Esophagus muscularis mucosa (tissue), 3 donors: ENCODE data around the gene ZRANB3.

ENCODE experiments used
- POLR2A ChIP-seq: fragments of 450-650 bp; IDR thresholded peaks from one replicate; pipeline ENCODE4 v1.6.1; 2017; ENCODE audit warnings: antibody characterized with exemption, moderate library complexity, mild to moderate bottlenecking, low read depth
- POLR2AphosphoS5 ChIP-seq, 2 donors: sonication (generic); formaldehyde crosslinking; IDR thresholded peaks; one replicate each; pipeline ENCODE4 v1.6.1; 2017; ENCODE audit warnings: antibody characterized with exemption in 2 of 2
- TF ChIP-seq, protein P1 (sequence below), 3 experiments: fragments of 200-600 bp in 2 of 3; fragments of 450-650 bp in 1 of 3; sonication (generic) in 2 of 3; IDR thresholded peaks; one replicate each; pipeline ENCODE4 v1.5.1; 2017 to 2019; ENCODE audit warnings: antibody characterized with exemption in 3 of 3, mild to moderate bottlenecking in 2 of 3, moderate library complexity in 1 of 3

DNA sequence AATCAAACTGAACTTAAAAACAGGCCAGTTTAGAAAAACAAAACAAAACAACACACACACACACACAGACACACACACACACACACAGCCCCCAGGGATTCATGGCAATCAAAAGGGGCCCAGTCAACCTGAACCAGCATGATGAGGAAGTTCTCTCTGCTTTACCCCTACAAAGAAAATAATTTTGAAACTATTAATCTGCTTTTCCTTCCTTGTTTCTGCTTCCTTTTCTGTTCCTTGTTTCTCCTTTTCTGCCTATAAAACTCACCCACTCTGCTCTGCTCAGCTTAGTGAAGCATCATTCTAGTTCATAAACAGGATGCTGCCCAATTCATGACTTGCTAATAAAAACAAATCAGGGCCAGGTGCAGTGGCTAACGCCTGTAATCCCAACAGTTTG is 275.8 kb downstream of the ZRANB3 start:
- TF ChIP-seq POLR2AphosphoS5 (IDR thresholded peaks at IDR 0.05) (no peak), POLR2A (no peak)
- TF ChIP-seq, protein P1, sequence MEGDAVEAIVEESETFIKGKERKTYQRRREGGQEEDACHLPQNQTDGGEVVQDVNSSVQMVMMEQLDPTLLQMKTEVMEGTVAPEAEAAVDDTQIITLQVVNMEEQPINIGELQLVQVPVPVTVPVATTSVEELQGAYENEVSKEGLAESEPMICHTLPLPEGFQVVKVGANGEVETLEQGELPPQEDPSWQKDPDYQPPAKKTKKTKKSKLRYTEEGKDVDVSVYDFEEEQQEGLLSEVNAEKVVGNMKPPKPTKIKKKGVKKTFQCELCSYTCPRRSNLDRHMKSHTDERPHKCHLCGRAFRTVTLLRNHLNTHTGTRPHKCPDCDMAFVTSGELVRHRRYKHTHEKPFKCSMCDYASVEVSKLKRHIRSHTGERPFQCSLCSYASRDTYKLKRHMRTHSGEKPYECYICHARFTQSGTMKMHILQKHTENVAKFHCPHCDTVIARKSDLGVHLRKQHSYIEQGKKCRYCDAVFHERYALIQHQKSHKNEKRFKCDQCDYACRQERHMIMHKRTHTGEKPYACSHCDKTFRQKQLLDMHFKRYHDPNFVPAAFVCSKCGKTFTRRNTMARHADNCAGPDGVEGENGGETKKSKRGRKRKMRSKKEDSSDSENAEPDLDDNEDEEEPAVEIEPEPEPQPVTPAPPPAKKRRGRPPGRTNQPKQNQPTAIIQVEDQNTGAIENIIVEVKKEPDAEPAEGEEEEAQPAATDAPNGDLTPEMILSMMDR (IDR thresholded peaks at IDR 0.05) = no peak
